ENCODE results near the gene TMEM18. TPM values are rescaled to one million over a fixed set of nuclear protein-coding genes. Genes with fewer than 3 reads are reported as not detected.

Gene TMEM18
- total RNA-seq, 1 experiment from 2014 or later = 30.7 TPM

DNA sequence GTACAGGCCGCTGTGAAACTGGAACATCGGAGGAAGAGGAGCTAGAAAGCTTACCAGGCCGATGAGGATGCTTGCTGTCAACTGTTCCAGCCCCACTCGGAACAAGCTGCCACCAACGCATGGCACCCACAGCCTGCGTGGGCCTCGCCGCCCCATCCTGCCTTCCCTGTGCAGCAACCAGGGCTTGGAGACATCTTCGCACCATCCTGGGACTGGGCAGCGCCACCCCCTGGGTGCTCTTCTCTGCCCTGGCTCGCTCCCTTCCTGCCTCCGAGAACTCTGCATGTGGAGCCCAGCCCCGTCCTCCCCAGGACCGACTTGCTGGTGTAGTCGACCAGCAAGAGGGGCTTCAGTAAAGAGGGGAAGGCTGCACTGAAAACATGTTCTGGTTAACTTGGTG is 10.8 kb downstream of the TMEM18 start:
- no peak overlapping the region for H4K91ac ChIP-seq (ENCODE audit: insufficient read length, low read depth, low read length)
- H3T11ph ChIP-seq (ENCODE audit: low read length) = no peak overlapping the region
- H2BK5ac ChIP-seq (ENCODE audit: insufficient read length, low read length) = no peak overlapping the region
- no peak overlapping the region for H2BK20ac ChIP-seq (ENCODE audit: low read depth, low read length, poor library complexity, severe bottlenecking)
- Mint-ChIP-seq H3K4me1 (no peaks in the 10 kb centered on the region), H3K27ac (no peak overlapping the region), H3K36me3 (ENCODE audit: insufficient read depth in 1 of 3, low read depth in 3 of 3) (peaks cover 51 to 74% (median 65%) of the 10 kb centered on the region in 3 experiments), H3K27me3 (ENCODE audit: low read depth) (peaks cover 3% of the 10 kb centered on the region), H3K4me3 (no peak overlapping the region), H3K9me3 (peaks cover 21 to 23% of the 10 kb centered on the region in 2 experiments)
- no peak overlapping the region for H3K4ac ChIP-seq (ENCODE audit: low read depth, low read length)
- no CpG with 5 or more reads among the region's 15 CpGs for WGBS (ENCODE audit: extremely low coverage, insufficient read length, low lambda C conversion rate)
- H3K79me2 ChIP-seq (ENCODE audit: insufficient read depth, low read length) = no peaks in the 10 kb centered on the region
- no peak overlapping the region for H3K27ac ChIP-seq (ENCODE audit: insufficient read length, low read depth, low read length)
- no peak overlapping the region for H3K14ac ChIP-seq (ENCODE audit: insufficient read depth, low read length)
- no peaks in the 10 kb centered on the region for H3K4me1 ChIP-seq (ENCODE audit: insufficient read depth, low read length)
- H2BK120ac ChIP-seq (ENCODE audit: low read depth, low read length, poor library complexity, severe bottlenecking) = no peak overlapping the region
- no peak overlapping the region for H2BK15ac ChIP-seq (ENCODE audit: low read depth, low read length)
- H3K9me3 ChIP-seq (ENCODE audit: control insufficient read depth, low read depth, low read length) = peaks cover 18% of the 10 kb centered on the region
- DNase-seq = peak; percentile 12
- no peaks in the 10 kb centered on the region for H4K20me1 ChIP-seq (ENCODE audit: control insufficient read depth, insufficient read depth, insufficient read length)
- H4K5ac ChIP-seq (ENCODE audit: insufficient read length, low read depth, low read length) = no peak overlapping the region
- no peak overlapping the region for H2BK12ac ChIP-seq (ENCODE audit: insufficient read length, low read depth, low read length)
- no peak overlapping the region for H3K9ac ChIP-seq (ENCODE audit: extremely low read depth, insufficient read length, low read length)
- H4K8ac ChIP-seq (replicated peaks; ENCODE audit: insufficient read length, low read depth, low read length) = no peak overlapping the region
- no peak overlapping the region for H3K4me2 ChIP-seq (ENCODE audit: insufficient read depth, insufficient read length, low read length)
- H3K18ac ChIP-seq (ENCODE audit: insufficient read length, low read depth, low read length) = no peak overlapping the region
- H3K23ac ChIP-seq (ENCODE audit: insufficient read length, low read depth, low read length) = no peak overlapping the region
- H2AK5ac ChIP-seq (ENCODE audit: insufficient read length, low read length) = no peak overlapping the region
- H3K23me2 ChIP-seq (ENCODE audit: insufficient read length, low read depth, low read length, poor library complexity, severe bottlenecking) = no peaks in the 10 kb centered on the region
- H3K27me3 ChIP-seq (ENCODE audit: insufficient read depth, low read length) = no peaks in the 10 kb centered on the region; the same call in 1 of the 2 replicates
- H3K56ac ChIP-seq (ENCODE audit: insufficient read length, low read depth, low read length) = no peak overlapping the region
- H2AFZ ChIP-seq (ENCODE audit: low read length) = no peak overlapping the region
- TF ChIP-seq CTCF (conservative IDR thresholded peaks at IDR 0.05) = no peak
- H3K79me1 ChIP-seq (ENCODE audit: insufficient read depth, low read depth, low read length, poor library complexity, severe bottlenecking) = no peaks in the 10 kb centered on the region
